ENCODE results near the gene RGMB. TPM values are rescaled to one million over a fixed set of nuclear protein-coding genes. Genes with fewer than 3 reads are reported as not detected.

RGMB gene
- total RNA-seq, 1 experiment from 2014 or later: 3.1 TPM

Other genes starting within 250 kb of the RGMB start
- 14.6 and 17.0 TPM in 2 replicates for gene CHD1, start 155.3 kb downstream of the RGMB start, total RNA-seq (2014; rRNA removed; shearing (Covaris generic); ENCODE audit: low replicate concordance)